Activated B cell treated with CpG ODN at 0.5 μM for 24 hours (primary cell): ENCODE data around the gene EGFR. TPM values are rescaled to one million over a fixed set of nuclear protein-coding genes. Genes with fewer than 3 reads are reported as not detected.

Source experiments
- ATAC-seq: fragments of 200-7000 bp; cut with Tn5 transposase; one replicate; pipeline ENCODE4 v1.10.0; 2021; ENCODE audit warnings: low read depth, mild to moderate bottlenecking, moderate library complexity
- CTCF ChIA-PET: fragments of 350-600 bp; sonication (Branson Sonifier 250); formaldehyde crosslinking; loops from one replicate; lab custom pipeline; 2021; ENCODE audit warnings: antibody characterized with exemption; lab: Charles Lee
- POLR2A ChIA-PET: fragments of 350-600 bp; sonication (Branson Sonifier 250); formaldehyde crosslinking; loops from one replicate; lab custom pipeline; 2021; ENCODE audit warnings: antibody characterized with exemption; lab: Charles Lee
- DNase-seq: peaks from one replicate; pipeline ENCODE4 v3.0.0; 2022
- H3K27ac Mint-ChIP-seq: one replicate; pipeline ENCODE4 v1.8.0; 2020; ENCODE audit warnings: mixed read lengths
- H3K27me3 Mint-ChIP-seq: one replicate; pipeline ENCODE4 v1.8.0; 2021; ENCODE audit warnings: mixed read lengths
- H3K36me3 Mint-ChIP-seq: one replicate; pipeline ENCODE4 v1.8.0; 2021; ENCODE audit warnings: low read depth, mixed read lengths
- H3K4me1 Mint-ChIP-seq: one replicate; pipeline ENCODE4 v1.8.0; 2021; ENCODE audit warnings: mixed read lengths
- H3K4me3 Mint-ChIP-seq: one replicate; pipeline ENCODE4 v1.8.0; 2020; ENCODE audit warnings: mild to moderate bottlenecking, mixed read lengths
- H3K9me3 Mint-ChIP-seq: one replicate; pipeline ENCODE4 v1.8.0; 2020; ENCODE audit warnings: mixed read lengths
- CTCF ChIP-seq: fragments of 200-600 bp; IDR thresholded peaks from one replicate; pipeline ENCODE4 v1.8.0; 2022; ENCODE audit warnings: antibody characterized with exemption, mild to moderate bottlenecking
- intact Hi-C: fragments of 100-400 bp; cut with micrococcal nuclease; formaldehyde crosslinking; loops from one replicate; pipeline ENCODE4 v1.15.1; 2024
- total RNA-seq: library from RNA; stranded (reverse); gene quantifications from 2 replicates; pipeline ENCODE4 v1.2.3, GENCODE V29; 2022

Gene EGFR
- total RNA-seq, 1 donor from 2014 or later, result not detected

- DNase-seq, result no peak
- H3K9me3 Mint-ChIP-seq, result no peaks in the 10 kb centered on the region
- no peak for TF ChIP-seq CTCF
- no peak for ATAC-seq
- intact Hi-C loops, result no loop called here
- no peak overlapping the region for H3K27ac Mint-ChIP-seq
- peaks cover 2% of the 10 kb centered on the region for H3K4me1 Mint-ChIP-seq
- ChIA-PET CTCF (no interaction called here), POLR2A (no interaction called here)
- H3K4me3 Mint-ChIP-seq, result no peak overlapping the region
- H3K27me3 Mint-ChIP-seq, result peaks cover 15% of the 10 kb centered on the region
- H3K36me3 Mint-ChIP-seq, result no peaks in the 10 kb centered on the region
Observed at GRCh38 chr7:55128693-55129394, 110.0 kb downstream of the EGFR start.

GRCh38 chr7:55129541-55130394, 111.0 kb downstream of the EGFR start:
- Mint-ChIP-seq H3K4me3 (no peak overlapping the region), H3K4me1 (peaks cover 2% of the 10 kb centered on the region), H3K27me3 (peaks cover 15% of the 10 kb centered on the region), H3K36me3 (no peaks in the 10 kb centered on the region), H3K27ac (no peak overlapping the region), H3K9me3 (no peaks in the 10 kb centered on the region)
- intact Hi-C loops, result no loop called here
- CTCF ChIA-PET, result interaction anchor here (0.7 kb wide), 1 partner anchor 13 kb away, joined by 3 read pairs; no protein-coding TSS in a partner anchor
- POLR2A ChIA-PET, result no interaction called here
- no peak for TF ChIP-seq CTCF
- ATAC-seq, result no peak
- DNase-seq, result no peak

GRCh38 chr7:55130395-55131141, 111.8 kb downstream of the EGFR start:
- H3K36me3 Mint-ChIP-seq, result no peaks in the 10 kb centered on the region
- no peaks in the 10 kb centered on the region for H3K9me3 Mint-ChIP-seq
- no peak overlapping the region for H3K27ac Mint-ChIP-seq
- no peak for DNase-seq
- ChIA-PET CTCF (interaction anchor here (0.7 kb wide), 1 partner anchor 12 kb away, joined by 3 read pairs; no protein-coding TSS in a partner anchor), POLR2A (no interaction called here)
- intact Hi-C loops, result no loop called here
- H3K4me1 Mint-ChIP-seq, result peaks cover 2% of the 10 kb centered on the region
- H3K4me3 Mint-ChIP-seq, result no peak overlapping the region
- ATAC-seq, result no peak
- H3K27me3 Mint-ChIP-seq, result peaks cover 19% of the 10 kb centered on the region
- no peak for TF ChIP-seq CTCF

GRCh38 chr7:55131142-55131929, 112.5 kb downstream of the EGFR start:
- Mint-ChIP-seq H3K4me1 (peaks cover 2% of the 10 kb centered on the region), H3K36me3 (no peaks in the 10 kb centered on the region), H3K27ac (no peak overlapping the region), H3K9me3 (no peaks in the 10 kb centered on the region), H3K4me3 (no peak overlapping the region), H3K27me3 (peaks cover 14% of the 10 kb centered on the region)
- intact Hi-C loops, result no loop called here
- DNase-seq (no peak), ATAC-seq (no peak)
- CTCF ChIA-PET, result no interaction called here
- POLR2A ChIA-PET, result no interaction called here
- no peak for TF ChIP-seq CTCF
